C4-2B (cell line): Measurements from ENCODE around the gene GRK4.
"Not testable (repeated sequence)": the region's sequence is repeated elsewhere in the genome, so short reads cannot be mapped to it uniquely, and the experiment has no call there.

Experiments
- CTCF ChIP-seq: fragments of 450-650 bp; conservative IDR thresholded peaks from 2 replicates; pipeline ENCODE4 v1.5.1; 2017; ENCODE audit warnings: mild to moderate bottlenecking
- ZFX ChIP-seq: fragments of 450-650 bp; IDR thresholded peaks from 2 replicates; pipeline ENCODE4 v1.6.1; 2017

GRCh38 chr4:2945619-2946604, 17.5 kb upstream of the GRK4 start:
- TF ChIP-seq CTCF, ZFX: not testable (repeated sequence)
